GM12801 (cell line): Measurements from ENCODE around the gene TPD52L2.

ENCODE experiments used
- TF ChIP-seq, protein P1 (sequence below): IDR thresholded peaks from one replicate; pipeline ENCODE4 v1.5.1; 2011; ENCODE audit warnings: control low read depth; ENCODE audit not compliant: insufficient read length; ENCODE audit errors: extremely low read depth

TPD52L2 gene

DNA sequence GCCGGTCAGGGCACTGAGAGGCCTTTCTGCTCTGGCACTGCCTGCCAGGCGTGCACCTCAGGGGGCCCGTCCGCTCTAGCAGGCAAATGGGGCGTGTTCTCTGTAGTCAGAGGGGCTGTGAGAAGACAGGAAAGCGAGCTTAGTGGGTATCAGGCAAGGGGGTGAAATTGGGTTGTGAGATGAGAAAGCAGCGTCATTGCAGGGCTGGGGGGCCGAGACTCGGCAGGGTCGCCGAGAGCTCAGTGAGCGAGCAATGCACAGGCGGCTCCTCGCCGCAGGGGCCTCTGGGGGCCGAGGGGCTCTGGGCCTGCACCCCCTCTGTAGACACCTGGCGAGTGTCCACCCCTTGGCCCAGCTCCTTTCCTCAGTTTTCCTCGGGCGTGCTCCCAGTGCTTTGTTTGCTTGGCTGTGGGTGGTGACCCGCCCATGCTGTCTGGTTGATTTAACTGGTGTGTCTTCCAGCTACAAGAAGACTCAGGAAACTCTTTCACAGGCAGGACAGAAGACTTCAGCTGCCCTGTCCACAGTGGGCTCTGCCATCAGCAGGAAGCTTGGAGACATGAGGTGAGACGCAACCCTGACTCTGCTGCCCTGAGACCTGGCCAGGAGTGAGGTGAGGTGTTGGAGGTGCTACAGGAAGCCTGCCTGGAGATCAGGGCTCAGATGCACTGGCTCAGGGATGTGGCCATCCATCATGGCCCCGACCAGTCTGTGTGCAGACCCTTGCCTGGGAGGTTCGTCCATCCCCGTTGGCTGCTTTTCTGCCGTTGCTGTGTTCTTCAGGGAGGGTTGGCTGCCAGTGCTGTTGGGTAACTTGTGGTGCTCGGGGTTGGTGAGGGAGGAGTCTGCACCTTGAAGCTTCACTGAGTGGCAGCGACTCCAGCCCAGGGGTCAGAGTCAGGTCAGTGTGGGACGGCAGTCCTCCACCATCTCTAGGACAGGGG, 17.5 kb downstream of the TPD52L2 start:
- TF ChIP-seq, protein P1, sequence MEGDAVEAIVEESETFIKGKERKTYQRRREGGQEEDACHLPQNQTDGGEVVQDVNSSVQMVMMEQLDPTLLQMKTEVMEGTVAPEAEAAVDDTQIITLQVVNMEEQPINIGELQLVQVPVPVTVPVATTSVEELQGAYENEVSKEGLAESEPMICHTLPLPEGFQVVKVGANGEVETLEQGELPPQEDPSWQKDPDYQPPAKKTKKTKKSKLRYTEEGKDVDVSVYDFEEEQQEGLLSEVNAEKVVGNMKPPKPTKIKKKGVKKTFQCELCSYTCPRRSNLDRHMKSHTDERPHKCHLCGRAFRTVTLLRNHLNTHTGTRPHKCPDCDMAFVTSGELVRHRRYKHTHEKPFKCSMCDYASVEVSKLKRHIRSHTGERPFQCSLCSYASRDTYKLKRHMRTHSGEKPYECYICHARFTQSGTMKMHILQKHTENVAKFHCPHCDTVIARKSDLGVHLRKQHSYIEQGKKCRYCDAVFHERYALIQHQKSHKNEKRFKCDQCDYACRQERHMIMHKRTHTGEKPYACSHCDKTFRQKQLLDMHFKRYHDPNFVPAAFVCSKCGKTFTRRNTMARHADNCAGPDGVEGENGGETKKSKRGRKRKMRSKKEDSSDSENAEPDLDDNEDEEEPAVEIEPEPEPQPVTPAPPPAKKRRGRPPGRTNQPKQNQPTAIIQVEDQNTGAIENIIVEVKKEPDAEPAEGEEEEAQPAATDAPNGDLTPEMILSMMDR, result no peak

DNA sequence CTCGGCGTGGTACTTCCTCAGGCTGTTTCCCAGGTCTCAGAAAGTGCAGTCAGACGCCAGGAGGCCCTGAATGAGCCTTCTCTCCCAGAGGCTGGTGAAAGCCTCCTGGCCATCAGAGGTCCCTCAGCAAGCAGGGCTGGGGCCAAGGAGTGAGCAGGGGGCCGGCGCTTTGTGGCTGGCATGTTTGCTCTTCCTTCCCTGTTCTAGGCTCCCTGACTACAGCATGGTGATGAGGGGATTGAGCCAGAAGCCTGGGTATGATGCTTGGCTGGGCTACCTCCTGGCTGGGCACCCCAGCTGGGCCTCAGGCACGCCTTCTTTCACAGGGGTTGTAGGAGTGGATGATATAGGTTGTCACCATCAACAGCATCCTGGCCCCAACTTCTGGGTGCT, 18.1 kb downstream of the TPD52L2 start:
- TF ChIP-seq, protein P1, result no peak

DNA sequence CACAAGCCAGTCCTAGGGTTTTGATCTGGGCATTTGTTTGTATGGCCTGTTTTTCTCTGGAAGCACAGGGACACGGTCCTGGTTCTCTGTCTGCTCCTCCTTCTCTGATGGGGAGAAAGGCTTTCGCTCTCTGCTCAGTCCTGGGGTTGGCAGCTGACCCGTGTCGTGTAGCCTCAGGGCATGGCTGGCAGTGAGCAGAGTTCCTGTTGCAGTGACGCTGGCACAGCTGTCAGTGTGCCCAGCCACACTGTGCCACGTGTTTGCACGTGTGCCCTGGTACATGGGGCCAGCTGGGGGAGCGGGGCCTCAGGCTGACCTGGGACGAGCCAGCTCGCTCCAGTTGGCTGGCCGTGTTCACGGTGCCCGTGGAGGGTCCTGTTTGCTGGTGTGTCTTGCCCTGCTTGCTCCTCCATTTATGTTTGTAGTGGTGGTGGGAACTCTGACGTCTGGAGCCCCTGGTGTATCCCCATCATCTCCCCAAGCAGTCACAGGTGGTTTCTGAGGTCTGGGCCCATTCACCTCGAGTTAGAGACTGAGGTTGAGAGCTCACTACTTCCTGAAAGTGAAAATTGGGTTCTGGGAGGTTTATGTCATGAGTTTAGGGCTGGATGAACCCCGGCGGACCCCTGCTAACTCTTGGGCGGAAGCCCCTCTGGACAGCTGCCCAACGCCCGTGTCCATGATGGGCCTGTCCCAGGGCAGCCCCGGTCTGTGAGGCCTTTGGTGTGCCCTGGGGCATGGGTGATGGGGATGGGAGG, 19.6 kb downstream of the TPD52L2 start:
- TF ChIP-seq, protein P1, result no peak

DNA sequence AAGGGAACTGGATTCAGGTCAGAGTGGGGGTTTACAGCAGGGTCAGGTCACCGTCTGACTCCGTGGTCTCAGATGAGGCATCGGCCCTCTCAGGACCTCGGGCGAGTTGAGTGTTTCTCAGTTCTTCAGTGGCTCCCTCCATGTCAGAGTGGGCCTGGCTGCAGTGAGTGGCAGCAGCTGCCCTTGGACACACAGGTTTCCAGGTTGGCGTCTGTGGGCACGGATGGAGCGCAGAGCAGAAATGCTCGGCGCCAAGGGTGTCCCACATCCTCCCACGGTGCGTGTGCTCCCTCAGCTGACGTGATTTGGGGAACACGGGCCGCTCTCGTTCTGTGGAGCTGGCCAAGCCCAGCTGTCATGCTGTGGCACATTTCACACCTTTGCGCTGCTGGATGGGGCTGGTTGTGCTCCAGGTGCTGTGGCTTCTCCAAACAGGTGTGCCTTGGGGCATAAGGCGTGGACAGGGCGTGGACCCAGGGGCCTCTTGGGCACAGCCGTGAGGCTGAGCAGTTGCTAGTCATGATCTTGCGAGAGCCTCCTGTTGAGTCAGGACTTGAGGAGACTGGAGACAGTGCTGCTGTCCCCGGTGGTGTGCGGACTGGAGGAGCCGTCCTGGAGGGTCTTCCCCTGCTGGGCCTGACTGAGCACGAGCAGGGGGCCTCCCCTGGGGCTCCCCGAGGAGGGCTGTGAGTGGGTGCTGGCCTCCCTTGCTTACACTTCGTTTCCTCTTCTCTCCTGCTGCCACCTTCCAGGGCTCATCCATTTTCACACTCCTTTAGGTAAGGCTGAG, 20.4 kb downstream of the TPD52L2 start:
- TF ChIP-seq, protein P1, result no peak

DNA sequence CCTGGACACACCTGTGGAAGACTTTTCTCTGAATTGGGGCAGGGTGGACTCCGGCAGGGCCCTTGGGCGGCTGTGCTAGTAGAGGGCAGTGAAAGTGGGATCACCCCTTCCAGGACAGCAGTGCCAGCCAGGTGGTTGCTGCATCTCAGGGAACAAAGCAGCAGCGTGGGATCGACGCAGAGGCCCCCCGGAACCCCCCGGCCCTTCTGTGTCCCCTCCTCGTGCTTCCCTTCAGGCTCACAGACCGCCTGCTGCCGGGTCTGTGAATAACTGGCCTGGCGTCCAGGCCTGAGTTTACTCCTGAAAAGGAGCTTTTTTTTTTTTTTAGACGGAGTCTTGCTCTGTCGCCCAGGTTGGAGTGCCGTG, 21.0 kb downstream of the TPD52L2 start:
- TF ChIP-seq, protein P1, result no peak

DNA sequence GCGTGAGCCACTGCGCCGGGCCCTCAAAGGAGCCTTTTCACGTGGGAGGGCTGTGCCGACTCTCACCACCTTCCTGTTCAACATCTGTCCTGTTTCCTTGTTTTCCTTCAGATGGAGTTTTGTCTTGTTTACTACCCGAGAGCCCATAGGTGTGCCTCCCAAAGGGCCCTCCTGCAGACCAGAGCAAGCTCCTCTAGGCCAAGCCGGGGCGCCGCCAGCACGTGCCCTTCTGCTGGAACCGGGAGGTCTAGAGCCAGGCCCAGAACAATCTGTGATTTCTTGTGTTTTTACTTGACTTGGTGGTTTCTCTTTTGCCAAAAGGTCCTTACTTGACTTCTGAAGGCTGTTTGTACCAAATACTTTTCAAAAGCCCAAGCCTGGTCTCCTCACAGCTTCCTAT, 21.9 kb downstream of the TPD52L2 start:
- TF ChIP-seq, protein P1, result no peak
